ENCODE measurements around the gene SLC25A33. TPM values are rescaled to one million over a fixed set of nuclear protein-coding genes. Genes with fewer than 3 reads are reported as not detected.
"Not testable (repeated sequence)": the region's sequence is repeated elsewhere in the genome, so short reads cannot be mapped to it uniquely, and the experiment has no call there.

SLC25A33 gene
- total RNA-seq, 6 donors from 2014 or later: 2.1 to 13.2 (median 4.6) TPM

GRCh38 chr1:9506901-9507300, 32.4 kb upstream of the SLC25A33 start:
- no peak for TF ChIP-seq EP300 (IDR thresholded peaks at IDR 0.05)
- TF ChIP-seq POLR2A (IDR thresholded peaks at IDR 0.05): no peak
- no peak for TF ChIP-seq CTCF (IDR thresholded peaks at IDR 0.05)
- no peak for TF ChIP-seq POLR2AphosphoS5 (IDR thresholded peaks at IDR 0.05)
- Histone ChIP-seq H3K27ac (no peak overlapping the region), H3K4me1 (no peaks in the 10 kb centered on the region), H3K9me3 (no peaks in the 10 kb centered on the region), H3K27me3 (no peaks in the 10 kb centered on the region), H3K4me3 (no peak overlapping the region), H3K36me3 (no peaks in the 10 kb centered on the region)
- no peak for DNase-seq
- 77 to 86% methylated on average over 8 of the region's 8 CpGs for WGBS, 2 donors
- ATAC-seq (ENCODE audit: low FRiP score in 2 of 2): no peak

GRCh38 chr1:9510130-9510529, 29.1 kb upstream of the SLC25A33 start:
- no peaks in the 10 kb centered on the region for H3K36me3 ChIP-seq
- ATAC-seq (ENCODE audit: low FRiP score in 2 of 2) (no peak), DNase-seq (no peak)
- H3K27me3 ChIP-seq: no peaks in the 10 kb centered on the region
- WGBS, 2 donors: 93 to 94% methylated on average over 6 of the region's 6 CpGs
- no peak overlapping the region for H3K4me3 ChIP-seq
- TF ChIP-seq POLR2A (IDR thresholded peaks at IDR 0.05) (no peak), POLR2AphosphoS5 (IDR thresholded peaks at IDR 0.05) (no peak), CTCF (IDR thresholded peaks at IDR 0.05) (no peak), EP300 (IDR thresholded peaks at IDR 0.05) (no peak)
- H3K27ac ChIP-seq: no peak overlapping the region
- no peaks in the 10 kb centered on the region for H3K9me3 ChIP-seq
- no peaks in the 10 kb centered on the region for H3K4me1 ChIP-seq

GRCh38 chr1:9515550-9515949, 23.7 kb upstream of the SLC25A33 start:
- not testable (repeated sequence) for ATAC-seq (ENCODE audit: low FRiP score in 2 of 2); H3K9me3 ChIP-seq; H3K4me3 ChIP-seq; H3K27ac ChIP-seq; H3K27me3 ChIP-seq; DNase-seq; H3K36me3 ChIP-seq; H3K4me1 ChIP-seq
- 84 to 86% methylated on average over 9 of the region's 9 CpGs for WGBS, 2 donors

GRCh38 chr1:9518454-9518998, 20.7 kb upstream of the SLC25A33 start:
- DNase-seq (no peak), ATAC-seq (ENCODE audit: low FRiP score in 2 of 2) (no peak)
- no peak overlapping the region for H3K27ac ChIP-seq
- TF ChIP-seq CTCF (IDR thresholded peaks at IDR 0.05): no peak
- no peak for TF ChIP-seq POLR2AphosphoS5 (IDR thresholded peaks at IDR 0.05)
- no peak for TF ChIP-seq POLR2A (IDR thresholded peaks at IDR 0.05)
- TF ChIP-seq EP300 (IDR thresholded peaks at IDR 0.05): no peak
- no peaks in the 10 kb centered on the region for H3K27me3 ChIP-seq
- no peaks in the 10 kb centered on the region for H3K36me3 ChIP-seq
- H3K4me3 ChIP-seq: no peak overlapping the region
- no peaks in the 10 kb centered on the region for H3K9me3 ChIP-seq
- no peaks in the 10 kb centered on the region for H3K4me1 ChIP-seq
- 84 to 87% methylated on average over 9 to 10 of the region's 10 CpGs for WGBS, 2 donors

GRCh38 chr1:9520411-9520810, 18.9 kb upstream of the SLC25A33 start:
- ATAC-seq (ENCODE audit: low FRiP score in 2 of 2) (no peak), DNase-seq (no peak)
- H3K36me3 ChIP-seq: no peaks in the 10 kb centered on the region
- TF ChIP-seq POLR2AphosphoS5 (IDR thresholded peaks at IDR 0.05): no peak
- no peak for TF ChIP-seq POLR2A (IDR thresholded peaks at IDR 0.05)
- no peak for TF ChIP-seq EP300 (IDR thresholded peaks at IDR 0.05)
- no peak for TF ChIP-seq CTCF (IDR thresholded peaks at IDR 0.05)
- no peaks in the 10 kb centered on the region for H3K27me3 ChIP-seq
- no peaks in the 10 kb centered on the region for H3K4me1 ChIP-seq
- no peaks in the 10 kb centered on the region for H3K9me3 ChIP-seq
- H3K27ac ChIP-seq: no peak overlapping the region
- WGBS, 2 donors: 59 to 69% methylated on average over 4 to 6 of the region's 8 CpGs
- no peak overlapping the region for H3K4me3 ChIP-seq
